Rectal smooth muscle tissue (tissue), 1 donor: ENCODE results near the gene TARP.

Experiments
- H3K27ac ChIP-seq: one replicate; pipeline ENCODE4 v1.7.0; 2013; ENCODE audit warnings: low read depth, low read length, inconsistent platforms
- H3K27me3 ChIP-seq: one replicate; pipeline ENCODE4 v1.7.0; 2013; ENCODE audit warnings: low read length; ENCODE audit not compliant: control insufficient read depth, insufficient read depth
- H3K36me3 ChIP-seq: one replicate; pipeline ENCODE4 v1.7.0; 2013; ENCODE audit warnings: low read length; ENCODE audit not compliant: control insufficient read depth, insufficient read depth
- H3K4me1 ChIP-seq: one replicate; pipeline ENCODE4 v1.7.0; 2013; ENCODE audit warnings: low read length; ENCODE audit not compliant: control insufficient read depth, insufficient read depth
- H3K4me3 ChIP-seq: one replicate; pipeline ENCODE4 v1.7.0; 2013; ENCODE audit warnings: low read length
- H3K9ac ChIP-seq: one replicate; pipeline ENCODE4 v1.7.0; 2013; ENCODE audit warnings: low read length

Gene TARP

DNA sequence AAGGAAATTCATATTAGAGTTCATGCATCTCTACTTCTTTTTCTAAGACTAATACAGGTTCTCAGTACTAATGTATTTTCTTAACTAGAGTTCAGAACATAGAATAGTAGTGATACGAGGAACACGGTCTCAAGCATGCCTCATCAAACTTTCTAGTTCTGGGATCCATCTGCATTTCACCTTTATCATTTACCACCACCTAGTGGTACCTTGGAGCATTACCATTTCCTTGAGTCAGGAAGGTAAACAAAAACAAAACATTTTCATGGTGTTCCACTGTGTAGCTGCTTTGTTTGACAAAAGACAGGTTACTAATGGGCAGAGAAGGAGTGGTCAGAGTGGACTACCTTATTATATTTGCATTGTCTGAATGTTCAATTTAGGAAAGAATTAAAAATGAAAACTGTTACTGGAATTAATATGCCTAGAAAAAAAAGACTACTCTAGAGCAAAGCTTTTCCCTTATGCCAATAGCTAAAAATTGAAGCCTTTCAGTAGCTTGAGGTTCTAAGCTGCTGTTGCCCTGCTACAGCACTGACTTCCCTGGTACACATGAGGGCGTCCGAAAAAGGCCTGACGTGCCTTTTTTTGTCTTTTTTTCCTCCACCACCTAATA, 50.8 kb downstream of the TARP start:
- peaks cover 5% of the 10 kb centered on the region for H3K4me1 ChIP-seq
- H3K27ac ChIP-seq, result no peak overlapping the region
- H3K4me3 ChIP-seq, result no peak overlapping the region
- no peak overlapping the region for H3K9ac ChIP-seq
- H3K27me3 ChIP-seq, result no peaks in the 10 kb centered on the region
- peaks cover 7% of the 10 kb centered on the region for H3K36me3 ChIP-seq

DNA sequence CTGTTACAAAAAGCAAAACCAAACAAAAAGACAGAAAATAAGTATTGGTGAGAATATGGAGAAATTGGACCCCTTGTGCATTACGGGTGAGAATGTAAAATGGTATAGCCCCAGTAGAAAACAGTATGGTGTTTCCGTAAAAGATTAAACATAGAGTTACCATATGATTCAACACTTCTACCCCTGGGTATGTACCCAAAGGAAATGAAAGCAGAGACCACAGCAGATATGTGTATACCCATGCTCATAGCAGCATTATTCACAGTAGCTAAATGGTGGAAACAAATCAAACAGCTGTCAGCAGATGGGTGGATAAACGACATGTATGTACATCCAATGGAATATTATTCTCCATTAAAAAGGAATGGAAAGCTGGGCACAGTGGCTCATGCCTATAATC, 53.0 kb downstream of the TARP start:
- peaks cover 10% of the 10 kb centered on the region for H3K36me3 ChIP-seq
- no peak overlapping the region for H3K9ac ChIP-seq
- peaks cover 8% of the 10 kb centered on the region for H3K4me1 ChIP-seq
- H3K27me3 ChIP-seq, result no peaks in the 10 kb centered on the region
- H3K27ac ChIP-seq, result no peak overlapping the region
- no peak overlapping the region for H3K4me3 ChIP-seq

DNA sequence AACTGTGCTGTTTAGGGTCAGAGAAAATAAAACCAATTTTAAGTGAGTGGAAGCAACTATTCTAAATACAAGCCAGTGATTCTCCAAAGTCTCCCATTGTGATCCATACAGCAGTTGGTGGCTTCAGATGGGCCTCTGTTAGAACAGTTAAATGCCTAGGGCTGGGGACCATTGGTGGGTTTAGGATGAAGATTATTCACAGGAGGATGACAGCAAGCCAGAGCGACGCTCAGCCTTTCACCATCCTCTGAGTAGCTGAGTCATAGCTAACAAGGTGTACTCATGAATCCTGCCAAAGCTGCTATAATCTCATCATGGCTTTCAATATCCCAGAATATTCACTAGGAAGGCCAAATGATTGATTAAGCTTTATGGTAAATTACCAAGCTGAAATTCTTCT, 55.8 kb downstream of the TARP start:
- Histone ChIP-seq H3K36me3 (peaks cover 10% of the 10 kb centered on the region), H3K9ac (no peak overlapping the region)

DNA sequence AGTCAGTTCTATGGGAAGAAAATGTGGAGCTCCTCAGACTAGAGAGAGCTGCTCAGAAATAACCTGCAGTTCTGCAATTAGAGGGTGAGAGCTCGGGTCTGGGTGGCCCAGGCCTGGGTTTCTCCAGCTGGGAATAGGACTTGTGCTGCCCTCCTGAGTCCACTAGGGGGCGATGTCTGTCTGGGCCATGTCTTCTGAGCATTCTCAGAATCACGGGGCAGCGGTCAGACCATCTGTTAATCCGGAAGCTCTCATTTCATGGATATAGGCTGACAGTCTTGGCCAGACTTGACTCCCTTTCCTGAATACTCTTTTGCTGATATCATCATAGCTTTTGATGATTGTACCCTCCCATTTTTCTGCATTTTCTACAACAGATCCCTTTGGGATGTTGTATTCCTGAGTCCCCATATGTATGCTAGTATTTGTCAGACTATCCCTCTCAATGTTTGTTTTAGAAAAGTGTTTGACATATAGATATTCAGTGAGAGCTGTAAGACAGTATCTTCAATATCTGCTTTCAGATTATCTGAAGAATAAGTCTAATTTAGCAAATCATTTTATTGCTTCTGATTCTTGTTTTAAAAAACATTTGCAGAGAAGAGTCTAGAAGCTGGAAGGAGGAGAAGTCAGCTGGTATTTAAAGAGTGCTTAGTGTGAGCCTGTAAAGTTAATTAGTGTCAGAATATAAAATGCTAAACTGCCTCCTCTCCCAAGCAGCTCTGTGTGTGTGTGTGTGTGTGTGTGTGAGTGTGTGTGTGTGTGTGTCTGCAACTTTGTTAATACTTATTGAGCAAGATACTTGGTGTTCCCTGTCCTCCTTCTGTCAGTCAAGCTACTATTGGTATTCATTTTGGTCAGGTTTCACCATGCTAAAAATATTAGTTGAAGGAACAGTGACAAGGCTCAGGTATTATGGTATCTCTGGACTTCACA, 57.4 kb downstream of the TARP start:
- H3K4me3 ChIP-seq, result no peak overlapping the region
- H3K36me3 ChIP-seq, result peaks cover 10% of the 10 kb centered on the region
- H3K4me1 ChIP-seq, result peaks cover 9% of the 10 kb centered on the region
- no peak overlapping the region for H3K9ac ChIP-seq
- no peaks in the 10 kb centered on the region for H3K27me3 ChIP-seq
- no peak overlapping the region for H3K27ac ChIP-seq

More for the DNA sequence above, 55.8 kb downstream of the TARP start:
- H3K4me1 ChIP-seq, result peaks cover 8% of the 10 kb centered on the region
- no peak overlapping the region for H3K27ac ChIP-seq
- H3K4me3 ChIP-seq, result no peak overlapping the region
- H3K27me3 ChIP-seq, result no peaks in the 10 kb centered on the region

DNA sequence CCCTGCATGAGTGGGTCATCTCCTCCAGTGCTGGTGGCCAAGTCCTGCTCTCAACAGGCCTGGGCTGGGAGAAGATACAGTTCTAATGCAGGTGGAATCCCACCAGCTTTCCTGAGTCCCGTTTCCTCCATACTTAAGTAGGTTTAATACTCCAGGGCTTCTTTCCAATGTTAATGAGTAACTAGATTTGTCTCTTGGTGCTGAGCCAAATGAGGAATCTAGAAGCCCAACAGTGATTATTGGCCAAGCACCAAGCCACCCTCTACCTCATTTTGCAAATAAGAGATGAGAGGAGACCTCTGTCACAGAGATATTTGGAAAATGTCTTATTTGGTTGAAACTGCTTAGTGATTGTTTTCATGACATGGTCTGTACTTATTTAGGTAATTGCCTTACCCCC, 58.3 kb downstream of the TARP start:
- no peak overlapping the region for H3K27ac ChIP-seq
- H3K4me3 ChIP-seq, result no peak overlapping the region
- H3K27me3 ChIP-seq, result no peaks in the 10 kb centered on the region
- peaks cover 10% of the 10 kb centered on the region for H3K36me3 ChIP-seq
- peaks cover 9% of the 10 kb centered on the region for H3K4me1 ChIP-seq
- H3K9ac ChIP-seq, result no peak overlapping the region

DNA sequence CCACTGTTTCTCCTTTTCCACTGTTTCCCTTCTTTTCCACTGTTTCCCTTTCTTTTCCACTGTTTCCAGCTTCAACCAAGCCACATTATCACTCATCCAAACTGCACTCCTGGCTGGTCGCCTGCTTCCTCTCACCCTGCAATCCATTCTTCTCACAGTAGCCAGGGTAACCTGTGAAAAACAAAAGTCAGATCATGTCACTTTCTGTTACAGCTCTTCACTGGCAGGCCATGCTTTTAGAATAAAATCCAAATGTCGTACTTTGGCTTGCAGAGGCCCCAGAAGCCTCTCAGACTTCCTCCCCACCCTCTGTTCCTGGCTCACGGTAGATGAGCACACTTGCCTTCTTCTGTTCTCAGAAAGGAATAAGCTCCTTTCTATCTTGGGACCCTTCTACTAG, 61.5 kb downstream of the TARP start:
- peak overlapping the region; percentile 25 for H3K27ac ChIP-seq
- no peak overlapping the region for H3K9ac ChIP-seq
- peaks cover 9% of the 10 kb centered on the region for H3K4me1 ChIP-seq
- no peak overlapping the region for H3K4me3 ChIP-seq
- H3K36me3 ChIP-seq, result peaks cover 3% of the 10 kb centered on the region
- no peaks in the 10 kb centered on the region for H3K27me3 ChIP-seq

DNA sequence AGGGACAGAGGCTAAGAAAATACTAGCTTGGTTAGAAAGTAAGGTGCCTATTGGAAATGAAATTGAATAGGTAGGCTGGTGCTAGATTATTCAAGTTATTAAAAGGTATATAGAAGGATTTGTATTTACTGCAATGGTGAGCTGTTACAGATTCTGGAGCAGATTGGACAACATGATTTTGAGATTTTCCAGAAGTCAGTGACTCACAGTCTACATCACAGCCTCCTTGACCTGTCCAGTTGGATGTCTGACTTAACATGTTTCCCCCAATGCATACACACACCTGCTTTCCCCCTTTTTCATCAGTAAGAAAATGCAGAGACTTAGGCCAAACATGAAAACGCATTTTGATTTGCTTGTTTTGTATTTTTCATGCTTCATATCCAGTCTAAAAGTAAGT, 62.0 kb downstream of the TARP start:
- no peak overlapping the region for H3K9ac ChIP-seq
- H3K27me3 ChIP-seq, result no peaks in the 10 kb centered on the region
- peak overlapping the region; percentile 25 for H3K27ac ChIP-seq
- H3K4me1 ChIP-seq, result peaks cover 9% of the 10 kb centered on the region
- no peak overlapping the region for H3K4me3 ChIP-seq
- no peaks in the 10 kb centered on the region for H3K36me3 ChIP-seq
